Duodenal mucosa (tissue), 2 donors: ENCODE data around the gene HACD4.

Experiments used
- H3K27ac ChIP-seq: one replicate; pipeline ENCODE4 v1.7.0; 2013; ENCODE audit warnings: low read depth, low read length
- H3K27me3 ChIP-seq, 2 donors: one replicate each; pipeline ENCODE4 v1.7.0; 2013; ENCODE audit warnings: low read length in 2 of 2, control low read depth in 1 of 2; ENCODE audit not compliant: insufficient read depth in 2 of 2, control insufficient read depth in 1 of 2
- H3K36me3 ChIP-seq, 2 donors: one replicate each; pipeline ENCODE4 v1.7.0; 2013; ENCODE audit warnings: low read length in 2 of 2, control low read depth in 1 of 2; ENCODE audit not compliant: insufficient read depth in 2 of 2, control insufficient read depth in 1 of 2
- H3K4me1 ChIP-seq, 2 donors: one replicate each; pipeline ENCODE4 v1.7.0; 2013; ENCODE audit warnings: low read length in 2 of 2, control low read depth in 1 of 2; ENCODE audit not compliant: insufficient read depth in 2 of 2, control insufficient read depth in 1 of 2
- H3K4me3 ChIP-seq, 2 donors: one replicate each; pipeline ENCODE4 v1.7.0; 2013; ENCODE audit warnings: low read length in 2 of 2, low read depth in 1 of 2
- H3K9ac ChIP-seq, 2 donors: one replicate each; pipeline ENCODE4 v1.7.0; 2013; ENCODE audit warnings: low read length in 2 of 2, low read depth in 1 of 2
- H3K9me3 ChIP-seq, 2 donors: one replicate each; pipeline ENCODE4 v1.7.0; 2013; ENCODE audit warnings: low read length in 2 of 2, control low read depth in 1 of 2; ENCODE audit not compliant: control insufficient read depth in 1 of 2

HACD4 gene

GRCh38 chr9:21047281-21047691, 15.8 kb upstream of the HACD4 start:
- H3K4me3 ChIP-seq, result no peak overlapping the region

GRCh38 chr9:21043841-21044240, 12.4 kb upstream of the HACD4 start:
- no peak overlapping the region for H3K4me3 ChIP-seq
- no peak overlapping the region for H3K9ac ChIP-seq
- no peaks in the 10 kb centered on the region for H3K4me1 ChIP-seq
- no peaks in the 10 kb centered on the region for H3K9me3 ChIP-seq
- H3K27me3 ChIP-seq, result no peaks in the 10 kb centered on the region
- H3K36me3 ChIP-seq, result no peaks in the 10 kb centered on the region
- H3K27ac ChIP-seq, result no peak overlapping the region

More at GRCh38 chr9:21047281-21047691, 15.8 kb upstream of the HACD4 start:
- Histone ChIP-seq H3K9ac (no peak overlapping the region), H3K9me3 (no peaks in the 10 kb centered on the region), H3K27ac (no peak overlapping the region), H3K4me1 (no peaks in the 10 kb centered on the region), H3K27me3 (no peaks in the 10 kb centered on the region), H3K36me3 (no peaks in the 10 kb centered on the region)

- Histone ChIP-seq H3K4me3 (no peak overlapping the region), H3K9ac (no peak overlapping the region), H3K36me3 (no peaks in the 10 kb centered on the region), H3K4me1 (no peaks in the 10 kb centered on the region), H3K27me3 (no peaks in the 10 kb centered on the region), H3K27ac (no peak overlapping the region), H3K9me3 (no peaks in the 10 kb centered on the region)
These were observed 11.0 kb upstream of the HACD4 start for GRCh38 chr9:21042466-21042865.

- Histone ChIP-seq H3K9ac (no peak overlapping the region), H3K4me3 (no peak overlapping the region), H3K9me3 (no peaks in the 10 kb centered on the region), H3K27me3 (no peaks in the 10 kb centered on the region), H3K27ac (no peak overlapping the region), H3K36me3 (no peaks in the 10 kb centered on the region), H3K4me1 (no peaks in the 10 kb centered on the region)
These were observed 7.9 kb upstream of the HACD4 start for GRCh38 chr9:21039302-21039701.

- Histone ChIP-seq H3K36me3 (no peaks in the 10 kb centered on the region), H3K4me3 (no peak overlapping the region)
These were observed 5.8 kb upstream of the HACD4 start for GRCh38 chr9:21037278-21037677.

GRCh38 chr9:21031808-21032183, 356 bp upstream of the HACD4 start:
- Histone ChIP-seq H3K9me3 (no peaks in the 10 kb centered on the region), H3K27ac (no peak overlapping the region), H3K9ac (peak overlapping the region; percentile 25 to 49), H3K4me1 (peaks cover 0 to 3% of the 10 kb centered on the region in 2 donors), H3K27me3 (no peaks in the 10 kb centered on the region), H3K4me3 (peak overlapping the region; percentile 70 to 76), H3K36me3 (no peaks in the 10 kb centered on the region)

More at GRCh38 chr9:21037278-21037677, 5.8 kb upstream of the HACD4 start:
- no peaks in the 10 kb centered on the region for H3K9me3 ChIP-seq
- H3K27me3 ChIP-seq, result no peaks in the 10 kb centered on the region
- H3K9ac ChIP-seq, result no peak overlapping the region
- H3K4me1 ChIP-seq, result no peaks in the 10 kb centered on the region
- H3K27ac ChIP-seq, result no peak overlapping the region

GRCh38 chr9:21030389-21031035, 928 bp downstream of the HACD4 start:
- peak overlapping the region; percentile 44 for H3K27ac ChIP-seq
- H3K27me3 ChIP-seq, result no peaks in the 10 kb centered on the region
- H3K36me3 ChIP-seq, result no peaks in the 10 kb centered on the region
- H3K9ac ChIP-seq, result peak overlapping the region; percentile 49 to 57
- no peaks in the 10 kb centered on the region for H3K9me3 ChIP-seq
- H3K4me3 ChIP-seq, result peak overlapping the region; percentile 70 to 76
- H3K4me1 ChIP-seq, result peaks cover 0 to 3% of the 10 kb centered on the region in 2 donors

- H3K9me3 ChIP-seq, result no peaks in the 10 kb centered on the region
- H3K27me3 ChIP-seq, result no peaks in the 10 kb centered on the region
- peaks cover 0 to 3% of the 10 kb centered on the region in 2 donors for H3K4me1 ChIP-seq
- no peak overlapping the region for H3K27ac ChIP-seq
- H3K36me3 ChIP-seq, result no peaks in the 10 kb centered on the region
- no peak overlapping the region for H3K4me3 ChIP-seq
- no peak overlapping the region for H3K9ac ChIP-seq
These were observed 1.8 kb downstream of the HACD4 start for GRCh38 chr9:21029661-21030060.

GRCh38 chr9:21028466-21028865, 3.0 kb downstream of the HACD4 start:
- H3K9ac ChIP-seq, result no peak overlapping the region
- H3K27me3 ChIP-seq, result no peaks in the 10 kb centered on the region
- H3K36me3 ChIP-seq, result no peaks in the 10 kb centered on the region
- no peaks in the 10 kb centered on the region for H3K9me3 ChIP-seq
- H3K27ac ChIP-seq, result no peak overlapping the region
- peaks cover 0 to 3% of the 10 kb centered on the region in 2 donors for H3K4me1 ChIP-seq
- no peak overlapping the region for H3K4me3 ChIP-seq

GRCh38 chr9:21027295-21027694, 4.1 kb downstream of the HACD4 start:
- Histone ChIP-seq H3K9ac (no peak overlapping the region), H3K9me3 (no peaks in the 10 kb centered on the region), H3K4me1 (peaks cover 0 to 3% of the 10 kb centered on the region in 2 donors), H3K36me3 (no peaks in the 10 kb centered on the region), H3K27me3 (no peaks in the 10 kb centered on the region), H3K27ac (no peak overlapping the region), H3K4me3 (no peak overlapping the region)
